ENCODE measurements around the gene BAHCC1.
"Not testable (repeated sequence)": the region's sequence is repeated elsewhere in the genome, so short reads cannot be mapped to it uniquely, and the experiment has no call there.

BAHCC1 gene

GRCh38 chr17:81354954-81355347, 40.3 kb upstream of the BAHCC1 start:
- no peaks in the 10 kb centered on the region for H3K36me3 ChIP-seq (ENCODE audit: control insufficient read depth, low read length)
- H3F3A ChIP-seq (ENCODE audit: control insufficient read depth, insufficient read depth), result no peaks in the 10 kb centered on the region
- H3K4me2 ChIP-seq (ENCODE audit: low read length), result no peak overlapping the region
- H3K4me3 ChIP-seq (ENCODE audit: low read length), result no peak overlapping the region
- no peaks in the 10 kb centered on the region for H3K9me2 ChIP-seq (replicated peaks; ENCODE audit: control insufficient read depth, low read length)
- H3K27ac ChIP-seq (ENCODE audit: low read depth, low read length), result no peak overlapping the region
- TF ChIP-seq EZH2phosphoT487 (IDR thresholded peaks at IDR 0.05; ENCODE audit: borderline replicate concordance, low read length) (no peak), CTCF (IDR thresholded peaks at IDR 0.05; ENCODE audit: low read depth, low read length, poor library complexity, severe bottlenecking) (no peak)
- H3K4me1 ChIP-seq (ENCODE audit: control insufficient read depth, low read length), result no peaks in the 10 kb centered on the region
- no peaks in the 10 kb centered on the region for H3K79me2 ChIP-seq (ENCODE audit: control insufficient read depth, low read length)
- H3K9me3 ChIP-seq (ENCODE audit: control insufficient read depth, insufficient read depth, low read length), result no peaks in the 10 kb centered on the region
- H4K20me1 ChIP-seq (ENCODE audit: control insufficient read depth, insufficient read depth, low read depth, low read length), result no peaks in the 10 kb centered on the region
- H3K27me3 ChIP-seq (ENCODE audit: control insufficient read depth, low read length), result no peaks in the 10 kb centered on the region

- H3K4me3 ChIP-seq (ENCODE audit: low read length), result no peak overlapping the region
- H4K20me1 ChIP-seq (ENCODE audit: control insufficient read depth, insufficient read depth, low read depth, low read length), result no peaks in the 10 kb centered on the region
- no peak overlapping the region for H3K27ac ChIP-seq (ENCODE audit: low read depth, low read length)
- no peaks in the 10 kb centered on the region for H3K9me3 ChIP-seq (ENCODE audit: control insufficient read depth, insufficient read depth, low read length)
- H3K4me1 ChIP-seq (ENCODE audit: control insufficient read depth, low read length), result no peaks in the 10 kb centered on the region
- no peaks in the 10 kb centered on the region for H3K27me3 ChIP-seq (ENCODE audit: control insufficient read depth, low read length)
- no peaks in the 10 kb centered on the region for H3F3A ChIP-seq (ENCODE audit: control insufficient read depth, insufficient read depth)
- H3K9me2 ChIP-seq (replicated peaks; ENCODE audit: control insufficient read depth, low read length), result no peaks in the 10 kb centered on the region
- H3K79me2 ChIP-seq (ENCODE audit: control insufficient read depth, low read length), result no peaks in the 10 kb centered on the region
- TF ChIP-seq CTCF (IDR thresholded peaks at IDR 0.05; ENCODE audit: low read depth, low read length, poor library complexity, severe bottlenecking) (no peak), EZH2phosphoT487 (IDR thresholded peaks at IDR 0.05; ENCODE audit: borderline replicate concordance, low read length) (no peak)
- no peak overlapping the region for H3K4me2 ChIP-seq (ENCODE audit: low read length)
- H3K36me3 ChIP-seq (ENCODE audit: control insufficient read depth, low read length), result no peaks in the 10 kb centered on the region
Measured at GRCh38 chr17:81359218-81359617, 36.0 kb upstream of the BAHCC1 start.

- not testable (repeated sequence) for H3K4me1 ChIP-seq (ENCODE audit: control insufficient read depth, low read length); H3K79me2 ChIP-seq (ENCODE audit: control insufficient read depth, low read length); H3K36me3 ChIP-seq (ENCODE audit: control insufficient read depth, low read length); H3K4me3 ChIP-seq (ENCODE audit: low read length); H3K9me3 ChIP-seq (ENCODE audit: control insufficient read depth, insufficient read depth, low read length); H3K4me2 ChIP-seq (ENCODE audit: low read length); H3K9me2 ChIP-seq (replicated peaks; ENCODE audit: control insufficient read depth, low read length); H3K27ac ChIP-seq (ENCODE audit: low read depth, low read length); H4K20me1 ChIP-seq (ENCODE audit: control insufficient read depth, insufficient read depth, low read depth, low read length); H3F3A ChIP-seq (ENCODE audit: control insufficient read depth, insufficient read depth)
- H3K27me3 ChIP-seq (ENCODE audit: control insufficient read depth, low read length), result peaks cover 13% of the 10 kb centered on the region
Measured at GRCh38 chr17:81362001-81362400, 33.3 kb upstream of the BAHCC1 start.

GRCh38 chr17:81364278-81365147, 30.7 kb upstream of the BAHCC1 start:
- Histone ChIP-seq H3K9me2 (replicated peaks; ENCODE audit: control insufficient read depth, low read length) (no peaks in the 10 kb centered on the region), H3K4me3 (ENCODE audit: low read length) (no peak overlapping the region), H3K9me3 (ENCODE audit: control insufficient read depth, insufficient read depth, low read length) (no peaks in the 10 kb centered on the region), H3K27ac (ENCODE audit: low read depth, low read length) (no peak overlapping the region), H3K79me2 (ENCODE audit: control insufficient read depth, low read length) (no peaks in the 10 kb centered on the region), H4K20me1 (ENCODE audit: control insufficient read depth, insufficient read depth, low read depth, low read length) (no peaks in the 10 kb centered on the region), H3K27me3 (ENCODE audit: control insufficient read depth, low read length) (peaks cover 13% of the 10 kb centered on the region), H3K4me2 (ENCODE audit: low read length) (no peak overlapping the region), H3F3A (ENCODE audit: control insufficient read depth, insufficient read depth) (no peaks in the 10 kb centered on the region), H3K36me3 (ENCODE audit: control insufficient read depth, low read length) (no peaks in the 10 kb centered on the region), H3K4me1 (ENCODE audit: control insufficient read depth, low read length) (peaks cover 9% of the 10 kb centered on the region)
- TF ChIP-seq EZH2phosphoT487 (IDR thresholded peaks at IDR 0.05; ENCODE audit: borderline replicate concordance, low read length), result no peak
- no peak for TF ChIP-seq CTCF (IDR thresholded peaks at IDR 0.05; ENCODE audit: low read depth, low read length, poor library complexity, severe bottlenecking)
